H9 (cell line): ENCODE results near the gene NBL1. TPM values are rescaled to one million over a fixed set of nuclear protein-coding genes. Genes with fewer than 3 reads are reported as not detected.

Experiments used
- DNase-seq: peaks from one replicate; pipeline ENCODE4 v3.0.0-alpha.2; 2017
- H2AFZ ChIP-seq: one replicate; pipeline ENCODE4 v1.6.1; 2013; ENCODE audit warnings: mild to moderate bottlenecking, low read length, control low read depth, moderate library complexity
- H2AK5ac ChIP-seq: 2 replicates; pipeline ENCODE4 v1.6.1; 2013; ENCODE audit warnings: low read length, control low read depth, mixed read lengths; ENCODE audit not compliant: insufficient read length
- H2BK120ac ChIP-seq: one replicate; pipeline ENCODE4 v1.6.1; 2013; ENCODE audit warnings: low read depth, mild to moderate bottlenecking, low read length, control low read depth, inconsistent platforms; ENCODE audit not compliant: poor library complexity, severe bottlenecking
- H2BK12ac ChIP-seq: 2 replicates; pipeline ENCODE4 v1.6.1; 2013; ENCODE audit warnings: low read length, control low read depth, mixed read lengths, low read depth; ENCODE audit not compliant: insufficient read length
- H2BK15ac ChIP-seq: 2 replicates; pipeline ENCODE4 v1.6.1; 2013; ENCODE audit warnings: low read depth, low read length, control low read depth
- H2BK20ac ChIP-seq: one replicate; pipeline ENCODE4 v1.6.1; 2013; ENCODE audit warnings: low read depth, mild to moderate bottlenecking, low read length, control low read depth, inconsistent platforms; ENCODE audit not compliant: poor library complexity, severe bottlenecking
- H2BK5ac ChIP-seq: 2 replicates; pipeline ENCODE4 v1.6.1; 2013; ENCODE audit warnings: low read length, control low read depth, mixed read lengths; ENCODE audit not compliant: insufficient read length
- H3K14ac ChIP-seq: 2 replicates; pipeline ENCODE4 v1.6.1; 2013; ENCODE audit warnings: low read length, control low read depth; ENCODE audit not compliant: insufficient read depth
- H3K18ac ChIP-seq: 2 replicates; pipeline ENCODE4 v1.6.1; 2013; ENCODE audit warnings: low read depth, mild to moderate bottlenecking, mixed read lengths, low read length, control low read depth; ENCODE audit not compliant: insufficient read length
- H3K23ac ChIP-seq: 2 replicates; pipeline ENCODE4 v1.6.1; 2013; ENCODE audit warnings: low read length, control low read depth, mixed read lengths, low read depth; ENCODE audit not compliant: insufficient read length
- H3K23me2 ChIP-seq: 2 replicates; pipeline ENCODE4 v1.6.1; 2013; ENCODE audit warnings: low read depth, mild to moderate bottlenecking, mixed read lengths, low read length, control low read depth; ENCODE audit not compliant: insufficient read length, poor library complexity, severe bottlenecking
- H3K27ac ChIP-seq: 2 replicates; pipeline ENCODE4 v1.5.1; 2013; ENCODE audit warnings: low read length, control low read depth, mixed read lengths, low read depth; ENCODE audit not compliant: insufficient read length
- H3K27me3 ChIP-seq: 2 replicates; pipeline ENCODE4 v1.6.1; 2013; ENCODE audit warnings: low read length, control low read depth, inconsistent platforms; ENCODE audit not compliant: insufficient read depth
- H3K4ac ChIP-seq: 2 replicates; pipeline ENCODE4 v1.6.1; 2013; ENCODE audit warnings: low read depth, mild to moderate bottlenecking, control low read depth, inconsistent platforms, low read length, moderate library complexity
- H3K4me1 ChIP-seq: 2 replicates; pipeline ENCODE4 v1.6.1; 2013; ENCODE audit warnings: low read length, control low read depth, inconsistent platforms; ENCODE audit not compliant: insufficient read depth
- H3K4me2 ChIP-seq: 2 replicates; pipeline ENCODE4 v1.6.1; 2013; ENCODE audit warnings: low read length, control low read depth, mixed read lengths; ENCODE audit not compliant: insufficient read length, insufficient read depth
- H3K56ac ChIP-seq: 2 replicates; pipeline ENCODE4 v1.6.1; 2013; ENCODE audit warnings: low read depth, mild to moderate bottlenecking, mixed read lengths, low read length, control low read depth; ENCODE audit not compliant: insufficient read length
- H3K79me1 ChIP-seq: 2 replicates; pipeline ENCODE4 v1.6.1; 2013; ENCODE audit warnings: low read depth, mild to moderate bottlenecking, moderate library complexity, low read length, control low read depth, inconsistent platforms; ENCODE audit not compliant: insufficient read depth, poor library complexity, severe bottlenecking
- H3K79me2 ChIP-seq: 2 replicates; pipeline ENCODE4 v1.6.1; 2013; ENCODE audit warnings: low read length, control low read depth, inconsistent platforms; ENCODE audit not compliant: insufficient read depth
- H3K9ac ChIP-seq: 2 replicates; pipeline ENCODE4 v1.6.1; 2013; ENCODE audit warnings: low read length, control low read depth, mixed read lengths; ENCODE audit not compliant: insufficient read length; ENCODE audit errors: extremely low read depth
- H3K9me3 ChIP-seq: one replicate; pipeline ENCODE4 v1.6.1; 2013; ENCODE audit warnings: low read depth, low read length, inconsistent platforms; ENCODE audit not compliant: control insufficient read depth
- H3T11ph ChIP-seq: one replicate; pipeline ENCODE4 v1.6.1; 2013; ENCODE audit warnings: mild to moderate bottlenecking, low read length, control low read depth, inconsistent platforms
- H4K20me1 ChIP-seq: one replicate; pipeline ENCODE4 v1.6.1; 2013; ENCODE audit not compliant: control insufficient read depth, insufficient read length, insufficient read depth
- H4K5ac ChIP-seq: 2 replicates; pipeline ENCODE4 v1.6.1; 2013; ENCODE audit warnings: low read depth, mild to moderate bottlenecking, mixed read lengths, low read length, control low read depth; ENCODE audit not compliant: insufficient read length
- H4K8ac ChIP-seq: replicated peaks from 2 replicates; pipeline ENCODE4 v1.6.1; 2013; ENCODE audit warnings: low read length, control low read depth, mixed read lengths, low read depth; ENCODE audit not compliant: insufficient read length
- H4K91ac ChIP-seq: 2 replicates; pipeline ENCODE4 v1.6.1; 2013; ENCODE audit warnings: low read depth, mild to moderate bottlenecking, moderate library complexity, mixed read lengths, low read length, control low read depth; ENCODE audit not compliant: insufficient read length
- H3K27ac Mint-ChIP-seq, 3 experiments: 2 replicates in 2 of 3; 3 replicates in 1 of 3; pipeline ENCODE4 v1.8.0; 2020 to 2021; ENCODE audit warnings: mixed read lengths in 3 of 3, mild to moderate bottlenecking in 1 of 3, moderate library complexity in 1 of 3
- H3K27me3 Mint-ChIP-seq: 2 replicates; pipeline ENCODE4 v1.8.0; 2021; ENCODE audit warnings: low read depth, mild to moderate bottlenecking, moderate library complexity, mixed read lengths
- H3K36me3 Mint-ChIP-seq, 3 experiments: 2 replicates in 2 of 3; 3 replicates in 1 of 3; pipeline ENCODE4 v1.8.0; 2020 to 2021; ENCODE audit warnings: low read depth in 3 of 3, mixed read lengths in 3 of 3; ENCODE audit not compliant: insufficient read depth in 1 of 3
- H3K4me1 Mint-ChIP-seq, 2 experiments: 2 replicates each; pipeline ENCODE4 v1.8.0; 2020; ENCODE audit warnings: mixed read lengths in 2 of 2
- H3K4me3 Mint-ChIP-seq, 2 experiments: 2 replicates in 1 of 2; 3 replicates in 1 of 2; pipeline ENCODE4 v1.8.0; 2020 to 2021; ENCODE audit warnings: mild to moderate bottlenecking in 2 of 2, mixed read lengths in 2 of 2, moderate library complexity in 1 of 2
- H3K9me3 Mint-ChIP-seq, 2 experiments: 2 replicates in 1 of 2; 3 replicates in 1 of 2; pipeline ENCODE4 v1.8.0; 2020; ENCODE audit warnings: mild to moderate bottlenecking in 2 of 2, mixed read lengths in 2 of 2, moderate library complexity in 1 of 2
- WGBS: extraction: QIAGEN DNeasy Blood & Tissue Kit; methylation state at CpG from one replicate; pipeline ENCODE4 v1.1.7; 2013; ENCODE audit warnings: missing lambda C conversion rate, low lambda C conversion rate, mixed read lengths; ENCODE audit not compliant: insufficient read length; ENCODE audit errors: extremely low coverage; 5-methylcytosine and 5-hydroxymethylcytosine counted together
- total RNA-seq: library from RNA; stranded (reverse); gene quantifications from 2 replicates; pipeline ENCODE4 v1.2.1, GENCODE V29; 2021
- TF ChIP-seq, protein P1 (sequence below): fragments of 200-600 bp; sonication (generic); conservative IDR thresholded peaks from 3 replicates; pipeline ENCODE4 v1.8.0; 2021; ENCODE audit warnings: antibody characterized with exemption, mild to moderate bottlenecking

The NBL1 gene
- total RNA-seq, 1 experiment from 2014 or later = 6.4 TPM

DNA sequence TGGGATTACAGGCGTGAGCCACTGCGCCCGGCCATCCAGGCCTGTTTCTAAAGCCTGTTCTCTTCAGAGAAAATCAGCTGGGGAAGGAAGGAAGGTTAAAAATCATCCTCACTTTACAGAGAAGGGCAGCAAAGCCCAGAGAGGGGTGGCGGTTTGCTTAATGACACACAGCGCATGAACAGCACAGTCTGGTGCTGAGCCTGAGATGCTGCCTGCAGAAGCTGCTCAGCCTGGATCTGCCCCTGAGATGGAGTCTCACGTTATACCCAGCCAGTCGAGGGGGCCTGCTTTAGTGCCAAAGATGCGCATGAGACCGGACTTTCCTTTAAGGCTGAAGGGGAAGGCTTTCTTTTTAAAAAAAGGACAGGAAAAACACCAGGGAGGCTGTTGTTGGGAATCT lies 41.9 kb downstream of the NBL1 start:
- no peaks in the 10 kb centered on the region for H3K9me3 ChIP-seq
- H3K4me1 Mint-ChIP-seq = peaks cover 31 to 47% of the 10 kb centered on the region in 2 experiments
- H3K79me1 ChIP-seq = no peaks in the 10 kb centered on the region
- no peak overlapping the region for H3K18ac ChIP-seq
- H2AFZ ChIP-seq = no peak overlapping the region
- no peak overlapping the region for H3K4me2 ChIP-seq
- no CpG with 5 or more reads among the region's 9 CpGs for WGBS
- no peaks in the 10 kb centered on the region for H3K27me3 ChIP-seq
- no peaks in the 10 kb centered on the region for H3K79me2 ChIP-seq
- no peak overlapping the region for H4K91ac ChIP-seq
- DNase-seq = no peak
- H4K5ac ChIP-seq = no peak overlapping the region
- no peak overlapping the region for H3T11ph ChIP-seq
- H2BK15ac ChIP-seq = no peak overlapping the region
- peak overlapping the region in 2 of 3 experiments; percentile 93 to 95; a peak in 3 of 7 replicates for H3K27ac Mint-ChIP-seq
- peaks cover 8% of the 10 kb centered on the region for H3K27me3 Mint-ChIP-seq
- H3K9me3 Mint-ChIP-seq = peaks cover 0 to 4% of the 10 kb centered on the region in 2 experiments; a peak in 2 of 5 replicates
- H2BK120ac ChIP-seq = no peak overlapping the region
- H3K23ac ChIP-seq = no peak overlapping the region
- no peak overlapping the region for H3K27ac ChIP-seq
- TF ChIP-seq, protein P1, sequence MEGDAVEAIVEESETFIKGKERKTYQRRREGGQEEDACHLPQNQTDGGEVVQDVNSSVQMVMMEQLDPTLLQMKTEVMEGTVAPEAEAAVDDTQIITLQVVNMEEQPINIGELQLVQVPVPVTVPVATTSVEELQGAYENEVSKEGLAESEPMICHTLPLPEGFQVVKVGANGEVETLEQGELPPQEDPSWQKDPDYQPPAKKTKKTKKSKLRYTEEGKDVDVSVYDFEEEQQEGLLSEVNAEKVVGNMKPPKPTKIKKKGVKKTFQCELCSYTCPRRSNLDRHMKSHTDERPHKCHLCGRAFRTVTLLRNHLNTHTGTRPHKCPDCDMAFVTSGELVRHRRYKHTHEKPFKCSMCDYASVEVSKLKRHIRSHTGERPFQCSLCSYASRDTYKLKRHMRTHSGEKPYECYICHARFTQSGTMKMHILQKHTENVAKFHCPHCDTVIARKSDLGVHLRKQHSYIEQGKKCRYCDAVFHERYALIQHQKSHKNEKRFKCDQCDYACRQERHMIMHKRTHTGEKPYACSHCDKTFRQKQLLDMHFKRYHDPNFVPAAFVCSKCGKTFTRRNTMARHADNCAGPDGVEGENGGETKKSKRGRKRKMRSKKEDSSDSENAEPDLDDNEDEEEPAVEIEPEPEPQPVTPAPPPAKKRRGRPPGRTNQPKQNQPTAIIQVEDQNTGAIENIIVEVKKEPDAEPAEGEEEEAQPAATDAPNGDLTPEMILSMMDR = no peak
- H3K4me1 ChIP-seq = no peaks in the 10 kb centered on the region; the same call in 1 of the 2 replicates
- no peak overlapping the region for H3K56ac ChIP-seq
- no peak overlapping the region for H2AK5ac ChIP-seq
- H3K36me3 Mint-ChIP-seq = peaks cover 0 to 4% (median 0%) of the 10 kb centered on the region in 3 experiments; a peak in 2 of 7 replicates
- H3K23me2 ChIP-seq = no peaks in the 10 kb centered on the region
- H2BK12ac ChIP-seq = no peak overlapping the region
- H2BK5ac ChIP-seq = no peak overlapping the region
- no peak overlapping the region for H3K14ac ChIP-seq
- H3K4me3 Mint-ChIP-seq = peak overlapping the region in 1 of 2 experiments; percentile 24; a peak in 1 of 5 replicates
- H3K4ac ChIP-seq = no peak overlapping the region
- no peak overlapping the region for H2BK20ac ChIP-seq
- no peak overlapping the region for H3K9ac ChIP-seq
- H4K20me1 ChIP-seq = no peaks in the 10 kb centered on the region
- H4K8ac ChIP-seq = no peak overlapping the region
